ENCODE data around the gene SLC66A3. TPM values are rescaled to one million over a fixed set of nuclear protein-coding genes. Genes with fewer than 3 reads are reported as not detected.

Gene SLC66A3
- total RNA-seq, 1 experiment from 2014 or later = 13.3 TPM

GRCh38 chr2:11160731-11161455 is 5.6 kb downstream of the SLC66A3 start:
- no peaks in the 10 kb centered on the region; a peak in 1 of 7 replicates for H3K36me3 Mint-ChIP-seq (ENCODE audit: insufficient read depth in 1 of 3, low read depth in 3 of 3)
- Histone ChIP-seq H2BK5ac (ENCODE audit: insufficient read length, low read length) (no peak overlapping the region), H3K9me3 (ENCODE audit: control insufficient read depth, low read depth, low read length) (no peaks in the 10 kb centered on the region), H2AFZ (ENCODE audit: low read length) (no peak overlapping the region), H2BK12ac (ENCODE audit: insufficient read length, low read depth, low read length) (no peak overlapping the region), H3K56ac (ENCODE audit: insufficient read length, low read depth, low read length) (no peak overlapping the region), H3K23me2 (ENCODE audit: insufficient read length, low read depth, low read length, poor library complexity, severe bottlenecking) (no peaks in the 10 kb centered on the region), H2BK20ac (ENCODE audit: low read depth, low read length, poor library complexity, severe bottlenecking) (no peak overlapping the region), H4K20me1 (ENCODE audit: control insufficient read depth, insufficient read depth, insufficient read length) (no peaks in the 10 kb centered on the region), H3K4me1 (ENCODE audit: insufficient read depth, low read length) (no peaks in the 10 kb centered on the region), H4K5ac (ENCODE audit: insufficient read length, low read depth, low read length) (no peak overlapping the region), H2AK5ac (ENCODE audit: insufficient read length, low read length) (no peak overlapping the region), H3T11ph (ENCODE audit: low read length) (no peak overlapping the region), H3K27ac (ENCODE audit: insufficient read length, low read depth, low read length) (no peak overlapping the region), H3K9ac (ENCODE audit: extremely low read depth, insufficient read length, low read length) (no peak overlapping the region), H3K4ac (ENCODE audit: low read depth, low read length) (no peak overlapping the region), H4K91ac (ENCODE audit: insufficient read length, low read depth, low read length) (no peak overlapping the region), H3K27me3 (ENCODE audit: insufficient read depth, low read length) (no peaks in the 10 kb centered on the region), H3K79me1 (ENCODE audit: insufficient read depth, low read depth, low read length, poor library complexity, severe bottlenecking) (no peaks in the 10 kb centered on the region), H3K23ac (ENCODE audit: insufficient read length, low read depth, low read length) (no peak overlapping the region), H3K4me2 (ENCODE audit: insufficient read depth, insufficient read length, low read length) (no peak overlapping the region), H3K79me2 (ENCODE audit: insufficient read depth, low read length) (no peaks in the 10 kb centered on the region), H2BK120ac (ENCODE audit: low read depth, low read length, poor library complexity, severe bottlenecking) (no peak overlapping the region), H3K14ac (ENCODE audit: insufficient read depth, low read length) (no peak overlapping the region), H4K8ac (replicated peaks; ENCODE audit: insufficient read length, low read depth, low read length) (no peak overlapping the region), H2BK15ac (ENCODE audit: low read depth, low read length) (no peak overlapping the region), H3K18ac (ENCODE audit: insufficient read length, low read depth, low read length) (no peak overlapping the region)
- no peak for DNase-seq
- no peaks in the 10 kb centered on the region for H3K9me3 Mint-ChIP-seq
- no peak for TF ChIP-seq CTCF (conservative IDR thresholded peaks at IDR 0.05)
- peaks cover 6 to 20% of the 10 kb centered on the region in 2 experiments for H3K4me1 Mint-ChIP-seq
- H3K27ac Mint-ChIP-seq = no peak overlapping the region
- peaks cover 6% of the 10 kb centered on the region for H3K27me3 Mint-ChIP-seq (ENCODE audit: low read depth)
- no CpG with 5 or more reads among the region's 15 CpGs for whole genome bisulfite sequencing (ENCODE audit: extremely low coverage, insufficient read length, low lambda C conversion rate)
- H3K4me3 Mint-ChIP-seq = no peak overlapping the region
